Naive thymus-derived CD8-positive, alpha-beta T cell (primary cell): ENCODE data around the gene DNAH17. TPM values are rescaled to one million over a fixed set of nuclear protein-coding genes. Genes with fewer than 3 reads are reported as not detected.
A peak's percentile ranks its signal among the peaks of the same experiment; 100 is the strongest.

Source experiments
- ATAC-seq, 2 donors: fragments of 150-1000 bp; cut with Tn5 transposase in 1 of 2; sonication (Bioruptor Pico), chemical (Tn5 transposase) in 1 of 2; 1 replicate in 1 of 2; 2 replicates in 1 of 2; pipeline ENCODE4 v1.10.0; 2021; ENCODE audit warnings: mild to moderate bottlenecking in 2 of 2, moderate library complexity in 2 of 2
- POLR2A ChIA-PET: fragments of 350-600 bp; sonication (Branson Sonifier 250); formaldehyde crosslinking; loops from one replicate; lab custom pipeline; 2021; ENCODE audit warnings: antibody characterized with exemption; lab: Charles Lee
- DNase-seq, 10 donors: peaks; one replicate each; pipeline versions ENCODE4 v3.0.0 to v3.0.0-alpha.2; 2020 to 2022
- H3K27ac Mint-ChIP-seq, 10 donors: one replicate each; pipeline ENCODE4 v1.8.0; 2020 to 2022; ENCODE audit warnings: mild to moderate bottlenecking in 10 of 10, mixed read lengths in 10 of 10, moderate library complexity in 4 of 10, inconsistent platforms in 1 of 10
- H3K27me3 Mint-ChIP-seq, 5 donors: one replicate each; pipeline ENCODE4 v1.8.0; 2021 to 2022; ENCODE audit warnings: mixed read lengths in 5 of 5
- H3K36me3 Mint-ChIP-seq, 3 donors: one replicate each; pipeline ENCODE4 v1.8.0; 2020 to 2022; ENCODE audit warnings: mixed read lengths in 3 of 3, mild to moderate bottlenecking in 2 of 3, inconsistent platforms in 1 of 3
- H3K4me1 Mint-ChIP-seq, 4 donors: one replicate each; pipeline ENCODE4 v1.8.0; 2021 to 2022; ENCODE audit warnings: mixed read lengths in 4 of 4
- H3K4me3 Mint-ChIP-seq, 10 donors: one replicate each; pipeline ENCODE4 v1.8.0; 2020 to 2022; ENCODE audit warnings: mild to moderate bottlenecking in 10 of 10, mixed read lengths in 10 of 10, moderate library complexity in 6 of 10, inconsistent platforms in 1 of 10
- H3K9me3 Mint-ChIP-seq, 9 donors: one replicate each; pipeline ENCODE4 v1.8.0; 2020 to 2022; ENCODE audit warnings: mixed read lengths in 9 of 9, mild to moderate bottlenecking in 3 of 9, inconsistent platforms in 1 of 9, moderate library complexity in 1 of 9
- polyA plus RNA-seq, 3 donors: library from polyadenylated mRNA; unstranded; fragments of 300-500 nt; fragmentation: Illumina TruSeq; gene quantifications; one replicate each; pipeline ENCODE4 v1.2.3, GENCODE V29; 2021
- total RNA-seq, 8 experiments: library from RNA in 2 of 8; stranded (reverse) in 2 of 8; gene quantifications; one replicate each; pipeline ENCODE4 v1.2.3 and lab custom pipeline; 2021 to 2026

Gene DNAH17
- total and polyA plus RNA-seq, 5 experiments from 2014 or later, result 0.28 to 0.81 (median 0.38) TPM; not detected in 2

GRCh38 chr17:78544881-78545755 lies 32.1 kb downstream of the DNAH17 start:
- POLR2A ChIA-PET, result no interaction called here
- Mint-ChIP-seq H3K27me3 (peaks cover 0 to 1% (median 0%) of the 10 kb centered on the region in 5 donors), H3K36me3 (no peaks in the 10 kb centered on the region), H3K27ac (no peak overlapping the region), H3K4me3 (no peak overlapping the region), H3K9me3 (no peaks in the 10 kb centered on the region), H3K4me1 (peaks cover 0 to 2% (median 0%) of the 10 kb centered on the region in 4 donors)
- DNase-seq, result no peak
- ATAC-seq, result no peak

GRCh38 chr17:78541488-78542206 lies 35.5 kb downstream of the DNAH17 start:
- H3K27ac Mint-ChIP-seq, result no peak overlapping the region
- H3K9me3 Mint-ChIP-seq, result no peaks in the 10 kb centered on the region
- H3K4me1 Mint-ChIP-seq, result peaks cover 0 to 2% (median under 1%) of the 10 kb centered on the region in 4 donors
- no peak overlapping the region for H3K4me3 Mint-ChIP-seq
- ATAC-seq (no peak), DNase-seq (no peak)
- no peaks in the 10 kb centered on the region for H3K36me3 Mint-ChIP-seq
- POLR2A ChIA-PET, result interaction anchor here (0.6 kb wide), 1 partner anchor 153 kb away, joined by 6 read pairs; no protein-coding TSS in a partner anchor
- no peaks in the 10 kb centered on the region for H3K27me3 Mint-ChIP-seq

- H3K27me3 Mint-ChIP-seq, result no peaks in the 10 kb centered on the region
These were observed 37.4 kb downstream of the DNAH17 start for GRCh38 chr17:78539781-78540180.

GRCh38 chr17:78538033-78538776 lies 39.0 kb downstream of the DNAH17 start:
- Mint-ChIP-seq H3K4me3 (no peak overlapping the region), H3K9me3 (no peaks in the 10 kb centered on the region), H3K36me3 (no peaks in the 10 kb centered on the region), H3K27me3 (no peaks in the 10 kb centered on the region), H3K4me1 (peaks cover 14 to 26% (median 17%) of the 10 kb centered on the region in 4 donors), H3K27ac (no peak overlapping the region)
- ATAC-seq (no peak), DNase-seq (no peak)
- POLR2A ChIA-PET, result no interaction called here

More at GRCh38 chr17:78539781-78540180, 37.4 kb downstream of the DNAH17 start:
- Mint-ChIP-seq H3K36me3 (no peaks in the 10 kb centered on the region), H3K9me3 (no peaks in the 10 kb centered on the region), H3K4me1 (peaks cover 12 to 17% (median 15%) of the 10 kb centered on the region in 4 donors), H3K27ac (peak overlapping the region in 1 of 10 donors; percentile 15), H3K4me3 (no peak overlapping the region)
- DNase-seq (no peak), ATAC-seq (no peak)
- POLR2A ChIA-PET, result no interaction called here

GRCh38 chr17:78537217-78537860 lies 39.9 kb downstream of the DNAH17 start:
- H3K4me1 Mint-ChIP-seq, result peaks cover 14 to 26% (median 17%) of the 10 kb centered on the region in 4 donors
- ATAC-seq (no peak), DNase-seq (no peak)
- H3K36me3 Mint-ChIP-seq, result no peaks in the 10 kb centered on the region
- no peaks in the 10 kb centered on the region for H3K27me3 Mint-ChIP-seq
- H3K27ac Mint-ChIP-seq, result no peak overlapping the region
- POLR2A ChIA-PET, result interaction anchor here (0.7 kb wide), 1 partner anchor 56 kb away, joined by 3 read pairs; no protein-coding TSS in a partner anchor
- no peaks in the 10 kb centered on the region for H3K9me3 Mint-ChIP-seq
- no peak overlapping the region for H3K4me3 Mint-ChIP-seq

- peak in 1 of 2 donors; percentile 46 for ATAC-seq
- Mint-ChIP-seq H3K4me3 (peak overlapping the region in 8 of 10 donors; percentile 22 to 79 (median 56)), H3K9me3 (no peaks in the 10 kb centered on the region), H3K27ac (peak overlapping the region in 9 of 10 donors; percentile 3 to 92 (median 76)), H3K4me1 (peaks cover 14 to 26% (median 16%) of the 10 kb centered on the region in 4 donors), H3K36me3 (no peaks in the 10 kb centered on the region), H3K27me3 (no peaks in the 10 kb centered on the region)
- POLR2A ChIA-PET, result no interaction called here
- peak in 3 of 10 donors; percentile 10 to 23 (median 21) for DNase-seq
These were observed 41.7 kb downstream of the DNAH17 start for GRCh38 chr17:78535273-78536197.

- DNase-seq, result no peak
- Mint-ChIP-seq H3K4me3 (peak overlapping the region in 5 of 10 donors; percentile 22 to 70 (median 54)), H3K27ac (peak overlapping the region in 4 of 10 donors; percentile 6 to 89 (median 66)), H3K9me3 (no peaks in the 10 kb centered on the region), H3K36me3 (no peaks in the 10 kb centered on the region), H3K4me1 (peaks cover 14 to 26% (median 16%) of the 10 kb centered on the region in 4 donors), H3K27me3 (no peaks in the 10 kb centered on the region)
- ATAC-seq, result no peak
- POLR2A ChIA-PET, result no interaction called here
These were observed 42.5 kb downstream of the DNAH17 start for GRCh38 chr17:78534492-78535272.

- DNase-seq, result no peak
- H3K4me1 Mint-ChIP-seq, result peaks cover 14 to 26% (median 16%) of the 10 kb centered on the region in 4 donors
- H3K4me3 Mint-ChIP-seq, result no peak overlapping the region
- H3K9me3 Mint-ChIP-seq, result no peaks in the 10 kb centered on the region
- no peaks in the 10 kb centered on the region for H3K36me3 Mint-ChIP-seq
- POLR2A ChIA-PET, result no interaction called here
- no peak for ATAC-seq
- no peaks in the 10 kb centered on the region for H3K27me3 Mint-ChIP-seq
- peak overlapping the region in 1 of 10 donors; percentile 28 for H3K27ac Mint-ChIP-seq
These were observed 44.1 kb downstream of the DNAH17 start for GRCh38 chr17:78532922-78533640.

- Mint-ChIP-seq H3K4me3 (no peak overlapping the region), H3K9me3 (no peaks in the 10 kb centered on the region), H3K4me1 (peaks cover 14 to 26% (median 16%) of the 10 kb centered on the region in 4 donors), H3K36me3 (no peaks in the 10 kb centered on the region), H3K27me3 (no peaks in the 10 kb centered on the region), H3K27ac (no peak overlapping the region)
- DNase-seq (no peak), ATAC-seq (no peak)
- POLR2A ChIA-PET, result no interaction called here
These were observed 44.9 kb downstream of the DNAH17 start for GRCh38 chr17:78532311-78532710.

- DNase-seq (no peak), ATAC-seq (no peak)
- Mint-ChIP-seq H3K27me3 (no peaks in the 10 kb centered on the region), H3K4me1 (peaks cover 10 to 18% (median 11%) of the 10 kb centered on the region in 4 donors), H3K36me3 (no peaks in the 10 kb centered on the region), H3K27ac (no peak overlapping the region), H3K4me3 (no peak overlapping the region), H3K9me3 (no peaks in the 10 kb centered on the region)
- POLR2A ChIA-PET, result no interaction called here
These were observed 46.5 kb downstream of the DNAH17 start for GRCh38 chr17:78530675-78531074.
